Lung microvascular endothelial cell (primary cell): ENCODE results near the gene CLIP2. TPM values are rescaled to one million over a fixed set of nuclear protein-coding genes. Genes with fewer than 3 reads are reported as not detected.
A peak's percentile ranks its signal among the peaks of the same experiment; 100 is the strongest.
"Not testable (repeated sequence)": the region's sequence is repeated elsewhere in the genome, so short reads cannot be mapped to it uniquely, and the experiment has no call there.

ENCODE experiments used
- DNase-seq, 2 donors: peaks; one replicate each; pipeline versions ENCODE4 v3.0.0 to v3.0.0-alpha.2; 2010; ENCODE audit warnings: low read depth in 2 of 2
- total RNA-seq: library from RNA; depleted of rRNA; stranded (reverse); fragments of >200 nt; gene quantifications from 2 replicates; pipeline ENCODE4 v1.2.1, GENCODE V29; 2014

The CLIP2 gene
- total RNA-seq, 1 donor from 2014 or later, result 42.3 TPM

- DNase-seq, result no peak
Observed at GRCh38 chr7:74371381-74372341, 82.5 kb downstream of the CLIP2 start.

GRCh38 chr7:74372511-74373111 is 83.4 kb downstream of the CLIP2 start:
- DNase-seq, result peak in 1 of 2 donors; percentile 23

DNA sequence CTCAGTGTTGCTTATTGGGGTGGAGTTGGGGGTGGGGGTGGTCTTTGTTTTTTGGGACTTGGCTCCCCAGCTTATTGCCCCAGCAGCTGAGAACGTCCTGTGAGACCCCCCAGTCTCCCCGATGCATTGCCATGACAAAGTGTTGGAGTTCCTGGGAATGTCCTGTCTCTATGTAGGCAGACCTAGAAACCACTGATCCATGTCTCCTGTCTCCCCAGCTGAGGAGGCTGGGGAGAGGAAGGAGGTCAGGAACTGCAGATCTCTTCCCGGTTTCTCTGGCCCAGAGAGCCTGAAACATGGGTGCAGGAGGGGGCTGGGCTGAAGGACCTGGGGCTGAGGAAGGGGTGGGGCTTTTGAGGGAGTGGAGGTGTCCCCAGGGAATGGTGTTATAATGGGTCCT is 84.3 kb downstream of the CLIP2 start:
- DNase-seq, result no peak

DNA sequence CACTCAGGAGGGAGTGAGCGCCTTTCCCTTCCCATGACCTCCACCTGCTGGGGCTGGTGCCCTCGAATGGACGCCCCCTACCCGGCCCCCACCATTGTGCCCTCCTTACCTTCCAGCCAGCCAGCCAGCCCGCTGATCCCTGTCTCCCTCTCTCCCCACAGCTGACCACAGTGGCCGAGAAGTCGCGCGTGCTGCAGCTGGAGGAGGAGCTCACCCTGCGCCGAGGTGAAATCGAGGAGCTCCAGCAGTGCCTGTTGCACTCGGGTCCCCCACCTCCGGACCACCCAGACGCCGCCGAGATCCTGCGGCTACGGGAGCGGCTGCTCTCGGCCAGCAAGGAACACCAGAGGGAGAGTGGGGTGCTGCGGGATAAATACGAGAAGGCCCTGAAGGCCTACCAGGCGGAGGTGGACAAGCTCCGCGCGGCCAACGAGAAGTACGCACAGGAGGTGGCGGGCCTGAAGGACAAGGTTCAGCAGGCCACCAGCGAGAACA is 86.6 kb downstream of the CLIP2 start:
- DNase-seq, result no peak

- no peak for DNase-seq
Observed at GRCh38 chr7:74376256-74377036, 87.2 kb downstream of the CLIP2 start.

DNA sequence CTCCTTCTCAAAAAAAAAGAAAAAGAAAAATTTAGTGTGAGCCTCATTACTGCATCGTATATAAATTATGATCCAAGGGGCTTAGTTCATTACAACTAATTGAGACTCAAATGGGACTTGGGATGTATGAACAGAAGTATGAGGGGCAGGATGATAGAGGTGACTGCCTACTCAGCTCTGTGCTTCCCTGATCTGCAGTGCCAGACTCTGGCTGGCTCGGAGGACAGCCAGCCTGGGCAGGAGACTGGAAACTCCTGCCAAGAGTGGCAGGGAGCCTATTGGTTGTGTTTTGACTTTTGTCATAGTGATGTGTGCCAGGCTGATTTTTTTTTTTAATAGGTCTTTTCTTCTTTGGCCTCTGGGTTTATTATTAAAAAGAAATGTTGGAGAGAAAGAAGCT is 90.7 kb downstream of the CLIP2 start:
- no peak for DNase-seq

GRCh38 chr7:74380720-74381119 is 91.5 kb downstream of the CLIP2 start:
- DNase-seq, result no peak

- not testable (repeated sequence) for DNase-seq
Observed at GRCh38 chr7:74384086-74384485, 94.9 kb downstream of the CLIP2 start.

- not testable (repeated sequence) for DNase-seq
Observed at GRCh38 chr7:74384854-74385253, 95.6 kb downstream of the CLIP2 start.

DNA sequence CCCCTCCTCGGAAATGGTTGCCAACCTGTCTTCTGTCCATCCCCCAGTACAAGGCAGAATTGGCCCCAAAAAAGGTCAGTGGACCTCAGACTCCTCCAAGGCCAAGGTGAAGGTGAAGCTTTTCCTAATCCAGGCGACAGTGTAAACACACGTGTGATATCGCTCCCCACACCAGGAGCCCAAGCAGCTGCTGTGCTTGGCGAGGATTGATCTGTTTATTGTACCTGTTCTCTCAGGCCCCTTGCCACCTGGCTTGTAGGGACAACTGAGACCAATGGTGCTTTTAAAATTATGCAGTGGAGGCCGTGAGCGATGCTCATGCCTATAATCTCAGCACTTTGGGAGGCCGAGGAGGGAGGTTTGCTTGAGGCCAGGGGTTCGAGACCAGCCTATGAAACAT is 98.4 kb downstream of the CLIP2 start:
- DNase-seq, result no peak

GRCh38 chr7:74388880-74389415 is 99.7 kb downstream of the CLIP2 start:
- DNase-seq, result no peak

GRCh38 chr7:74393722-74394121 is 104.5 kb downstream of the CLIP2 start:
- peak; percentile 71 to 89 for DNase-seq

DNA sequence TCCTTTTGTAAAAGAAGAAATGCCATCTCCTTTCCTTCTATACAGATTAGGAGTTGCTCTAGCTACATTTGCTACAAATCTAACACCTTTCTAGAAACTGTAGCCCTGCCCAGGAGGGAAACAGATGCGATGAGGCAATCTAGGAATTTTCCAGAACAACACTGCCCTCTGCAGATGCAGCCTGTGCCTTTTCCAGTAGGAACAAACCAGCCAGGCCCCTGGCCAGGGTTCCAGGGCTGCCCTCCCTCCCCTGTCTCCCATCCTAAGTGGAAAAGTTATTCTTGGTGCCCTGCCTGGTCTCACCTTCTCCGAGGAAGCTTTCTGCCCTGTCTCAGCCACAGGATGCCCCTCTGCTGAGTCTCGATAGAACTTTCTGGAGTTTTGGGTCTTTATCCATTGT is 105.4 kb downstream of the CLIP2 start:
- peak; percentile 57 to 87 for DNase-seq

- DNase-seq, result no peak
Observed at GRCh38 chr7:74395745-74396311, 106.6 kb downstream of the CLIP2 start.

GRCh38 chr7:74396993-74397392 is 107.8 kb downstream of the CLIP2 start:
- DNase-seq, result no peak

GRCh38 chr7:74398426-74398825 is 109.2 kb downstream of the CLIP2 start:
- DNase-seq, result no peak

DNA sequence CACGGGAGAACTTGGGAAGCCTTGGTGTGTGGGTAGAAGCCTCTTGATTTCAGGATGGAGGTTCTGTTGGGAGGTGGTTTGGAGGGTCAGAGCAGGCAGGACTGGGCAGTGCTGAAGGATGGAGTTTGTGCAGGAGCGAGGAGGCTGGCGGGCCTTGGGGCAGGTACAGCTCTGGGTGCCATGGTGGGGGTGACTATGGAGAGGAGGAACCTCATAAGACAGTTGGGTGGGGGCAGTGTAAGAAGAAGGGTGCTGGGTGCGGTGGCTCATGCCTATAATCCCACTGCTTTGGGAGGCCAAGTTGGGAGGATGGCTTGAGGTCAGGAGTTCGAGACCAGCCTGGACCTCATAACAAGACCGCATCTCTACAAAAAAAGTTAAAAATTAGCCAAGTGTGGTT is 109.8 kb downstream of the CLIP2 start:
- no peak for DNase-seq

- DNase-seq, result no peak
Observed at GRCh38 chr7:74400420-74401136, 111.4 kb downstream of the CLIP2 start.

DNA sequence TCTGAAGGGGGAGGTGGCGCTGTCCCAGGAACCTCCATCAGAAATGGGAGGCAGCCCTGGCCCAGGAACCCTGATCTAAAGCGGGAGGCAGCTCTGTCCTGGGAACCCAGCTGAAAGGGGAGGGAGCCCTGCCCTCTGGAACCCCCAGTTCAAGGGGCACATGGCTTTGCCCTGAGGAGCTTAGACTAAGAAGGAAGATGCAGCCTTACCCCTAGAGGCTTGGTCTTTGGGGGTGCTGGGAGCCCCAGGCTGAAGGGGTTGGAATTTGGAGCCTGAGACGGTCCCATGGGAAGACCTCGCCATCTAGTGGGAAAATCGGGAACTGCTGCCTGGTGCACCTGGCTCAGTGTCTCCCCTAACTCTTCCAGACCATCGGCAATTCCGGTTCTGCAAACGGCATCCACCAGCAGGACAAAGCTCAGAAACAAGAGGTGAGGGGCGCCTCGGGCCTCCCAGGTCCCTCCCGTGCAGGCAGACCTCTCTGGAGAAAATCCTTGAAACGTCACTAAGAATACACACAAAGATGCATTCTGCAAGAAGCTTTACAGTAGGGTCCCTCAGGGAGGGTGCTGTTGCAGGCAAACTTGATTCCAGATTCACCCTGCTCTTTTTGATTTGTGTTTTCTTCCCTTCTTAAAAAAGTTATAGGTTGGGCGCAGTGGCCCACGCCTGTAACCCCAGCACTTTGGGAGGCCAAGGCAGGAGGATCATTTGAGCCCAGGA is 112.1 kb downstream of the CLIP2 start:
- DNase-seq, result peak; percentile 53 to 69

DNA sequence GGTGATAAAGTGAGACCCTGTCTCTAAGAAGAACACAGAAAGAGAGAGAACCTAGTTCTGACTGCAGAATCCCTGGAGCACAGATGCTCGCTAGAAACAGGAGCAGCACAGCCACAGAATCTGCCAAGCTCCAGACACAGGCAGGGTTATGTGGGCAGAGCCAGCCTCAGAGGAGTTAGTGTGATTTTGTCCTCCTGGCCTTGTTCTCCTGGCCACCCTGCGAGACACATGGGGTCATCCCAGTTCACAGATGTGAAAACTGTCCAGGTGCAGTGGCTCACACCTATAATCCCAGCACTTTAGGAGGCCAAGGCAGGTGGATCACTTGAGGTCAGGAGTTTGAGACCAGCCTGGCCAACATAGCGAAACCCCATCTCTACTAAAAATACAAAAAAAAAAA is 113.5 kb downstream of the CLIP2 start:
- DNase-seq, result not testable (repeated sequence)
